ENCODE results near the gene RPP25L.

The RPP25L gene

DNA sequence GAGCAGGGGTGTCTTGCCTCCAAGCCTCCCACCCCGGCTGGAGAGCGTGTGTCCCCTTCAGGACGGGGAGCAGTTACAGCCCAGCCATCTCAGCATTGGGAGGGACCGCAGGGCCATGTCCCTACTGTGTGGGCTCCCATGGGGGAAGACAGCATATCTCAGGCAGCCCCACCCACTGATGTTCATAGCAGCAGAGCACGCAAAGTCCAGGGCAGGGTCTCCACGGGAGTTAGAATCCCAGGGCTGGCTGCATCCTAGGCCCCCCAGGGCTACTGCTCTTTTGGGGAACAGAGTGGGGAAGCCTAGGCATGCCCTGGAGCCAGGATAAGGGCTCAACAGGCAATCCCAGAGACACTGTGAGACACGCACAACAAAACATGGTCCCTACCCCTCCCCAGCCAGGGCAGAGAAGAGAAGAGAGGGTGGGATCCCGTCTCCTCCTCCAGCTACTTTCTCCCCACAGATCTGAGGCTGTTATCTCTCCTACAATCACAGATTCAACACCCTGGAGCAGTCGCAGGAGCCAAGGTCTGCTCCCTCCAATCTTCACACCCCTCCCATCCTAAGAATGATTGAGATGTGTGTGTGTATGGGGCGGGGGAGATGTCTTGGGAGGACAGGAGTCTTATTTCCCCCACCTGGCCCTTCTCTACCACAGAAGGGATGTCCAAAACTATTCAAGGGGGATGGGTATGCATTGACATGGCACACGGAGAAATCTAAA, 25.8 kb downstream of the RPP25L start:
- no peak for DNase-seq (ENCODE audit: low read depth, low spot score)

DNA sequence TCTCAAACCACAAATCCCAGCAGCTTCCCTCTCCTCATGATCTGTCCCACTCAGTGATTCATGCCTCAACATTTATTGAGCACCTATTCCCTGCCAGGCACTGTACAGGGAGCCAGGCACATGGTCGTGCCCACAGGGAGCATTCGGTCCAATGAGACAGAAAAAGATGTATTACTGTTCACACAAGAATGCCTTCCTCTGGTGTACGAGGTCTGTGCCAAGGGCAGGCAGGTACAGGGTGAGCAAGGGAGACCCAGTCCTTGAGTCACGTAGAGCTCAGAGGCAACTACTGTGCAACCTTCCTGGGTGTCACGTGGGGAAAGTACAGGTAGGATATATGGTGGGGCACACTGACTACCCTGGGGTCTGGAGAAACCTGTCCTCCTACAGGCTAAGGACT, 26.9 kb downstream of the RPP25L start:
- DNase-seq (ENCODE audit: low read depth, low spot score), result no peak

DNA sequence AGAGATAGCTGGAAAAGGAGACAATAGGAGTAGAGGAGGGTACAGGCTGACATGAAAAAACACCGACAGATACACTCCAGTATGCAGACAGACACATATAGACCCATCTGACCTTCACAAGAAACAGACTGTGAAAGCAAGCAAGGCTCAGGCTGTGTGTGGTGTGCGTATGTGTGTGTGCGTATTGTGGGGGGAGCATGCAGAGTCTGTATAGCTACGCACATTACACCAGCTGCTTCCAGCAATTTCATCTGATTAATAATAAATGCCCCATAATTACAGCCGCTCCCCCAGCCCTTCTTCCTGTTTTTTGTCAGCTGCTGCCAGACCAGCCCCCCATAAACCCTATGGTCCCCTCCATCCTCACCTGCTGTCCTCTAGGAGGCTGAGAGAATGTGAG, 29.1 kb downstream of the RPP25L start:
- DNase-seq (ENCODE audit: low read depth, low spot score), result no peak

DNA sequence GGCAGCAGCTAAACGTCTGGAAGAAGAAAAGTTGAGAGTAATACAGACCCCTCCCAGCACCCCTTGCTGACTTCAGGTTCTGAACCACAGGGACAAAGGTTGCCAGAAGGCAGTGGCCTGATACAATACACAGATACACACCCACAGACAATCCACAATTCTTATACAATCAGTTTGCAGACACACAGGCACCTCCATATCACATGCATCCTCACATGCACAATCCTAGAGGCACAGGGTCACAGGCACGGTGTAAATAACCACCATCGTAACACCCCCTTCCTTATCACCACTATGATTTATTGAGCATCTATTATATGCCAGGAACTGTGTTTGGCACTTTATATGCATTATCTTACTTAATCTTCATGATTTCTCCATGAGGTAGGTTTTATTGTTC, 30.6 kb downstream of the RPP25L start:
- DNase-seq (ENCODE audit: low read depth, low spot score), result no peak

DNA sequence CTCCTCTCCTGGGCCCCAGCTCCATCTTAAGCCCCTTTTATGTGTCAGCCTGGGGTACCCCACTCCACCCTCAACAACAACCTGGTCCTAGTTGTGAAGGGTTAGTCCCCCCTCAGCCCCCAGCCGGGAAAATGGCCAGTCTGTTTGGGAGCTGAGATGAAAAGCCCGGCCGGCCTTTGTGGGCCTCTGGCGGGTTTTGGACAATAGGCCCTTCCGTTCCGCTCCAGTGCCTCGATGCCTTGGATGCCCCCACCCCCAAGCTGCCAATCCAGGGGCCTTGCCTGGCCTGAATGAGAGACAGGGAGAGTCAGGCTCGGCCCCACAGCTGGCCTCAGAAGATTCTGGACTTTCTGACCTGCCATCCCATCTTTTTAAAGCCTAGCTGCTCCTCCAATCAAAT, 31.5 kb downstream of the RPP25L start:
- DNase-seq (ENCODE audit: low read depth, low spot score), result peak; percentile 37

DNA sequence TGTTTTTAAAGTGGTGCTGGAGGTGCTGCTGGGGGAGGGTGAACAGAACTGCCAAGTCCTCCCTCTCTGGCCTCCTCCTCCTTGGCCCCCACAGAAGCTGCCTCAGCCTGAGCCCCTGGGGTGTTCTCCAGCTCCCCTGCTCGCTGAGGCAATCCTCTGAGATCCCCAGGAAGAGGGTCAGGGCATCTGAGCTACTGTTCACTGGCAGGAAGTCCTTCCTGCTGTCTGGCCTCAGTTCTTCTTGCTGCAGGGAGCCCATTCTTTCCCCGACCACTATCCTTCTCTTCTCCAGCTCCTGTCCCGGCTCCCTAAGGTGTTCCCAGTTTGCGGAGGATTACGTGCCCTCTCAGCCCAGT, 32.1 kb downstream of the RPP25L start:
- no peak for DNase-seq (ENCODE audit: low read depth, low spot score)

DNA sequence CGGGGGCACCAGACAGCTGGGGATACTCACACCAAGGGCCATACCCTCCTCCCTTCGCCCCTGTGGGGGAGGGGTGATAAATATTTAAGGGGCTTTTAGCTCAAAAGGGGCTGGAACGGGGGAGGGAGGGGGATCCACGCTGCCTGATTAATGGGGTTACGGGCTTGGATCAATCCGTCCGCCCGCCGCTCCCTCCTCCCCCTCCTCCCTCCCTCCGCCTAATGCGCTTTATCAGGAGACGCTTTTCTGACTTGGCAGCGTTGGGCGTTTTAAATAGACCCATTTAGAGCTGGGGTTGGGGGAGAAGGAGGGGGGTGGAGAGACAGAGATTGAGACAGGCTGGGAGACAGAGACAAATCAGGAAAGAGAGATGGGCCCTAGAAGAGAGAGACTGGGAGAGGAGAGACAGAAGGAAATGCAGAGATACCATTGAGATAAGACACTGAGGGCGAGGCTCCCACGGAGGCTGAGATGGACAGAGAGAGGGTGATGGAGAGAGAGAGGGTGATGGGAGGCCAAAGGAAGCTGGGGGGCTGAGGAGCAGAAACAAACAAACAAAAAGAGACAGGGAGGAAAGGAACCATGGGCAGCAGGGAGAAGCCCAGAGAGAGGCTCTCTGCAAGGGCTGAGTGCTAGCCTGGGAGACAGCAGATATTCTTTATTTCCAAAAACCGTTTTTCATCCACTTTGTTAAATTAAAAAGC, 32.6 kb downstream of the RPP25L start:
- DNase-seq (ENCODE audit: low read depth, low spot score), result no peak

DNA sequence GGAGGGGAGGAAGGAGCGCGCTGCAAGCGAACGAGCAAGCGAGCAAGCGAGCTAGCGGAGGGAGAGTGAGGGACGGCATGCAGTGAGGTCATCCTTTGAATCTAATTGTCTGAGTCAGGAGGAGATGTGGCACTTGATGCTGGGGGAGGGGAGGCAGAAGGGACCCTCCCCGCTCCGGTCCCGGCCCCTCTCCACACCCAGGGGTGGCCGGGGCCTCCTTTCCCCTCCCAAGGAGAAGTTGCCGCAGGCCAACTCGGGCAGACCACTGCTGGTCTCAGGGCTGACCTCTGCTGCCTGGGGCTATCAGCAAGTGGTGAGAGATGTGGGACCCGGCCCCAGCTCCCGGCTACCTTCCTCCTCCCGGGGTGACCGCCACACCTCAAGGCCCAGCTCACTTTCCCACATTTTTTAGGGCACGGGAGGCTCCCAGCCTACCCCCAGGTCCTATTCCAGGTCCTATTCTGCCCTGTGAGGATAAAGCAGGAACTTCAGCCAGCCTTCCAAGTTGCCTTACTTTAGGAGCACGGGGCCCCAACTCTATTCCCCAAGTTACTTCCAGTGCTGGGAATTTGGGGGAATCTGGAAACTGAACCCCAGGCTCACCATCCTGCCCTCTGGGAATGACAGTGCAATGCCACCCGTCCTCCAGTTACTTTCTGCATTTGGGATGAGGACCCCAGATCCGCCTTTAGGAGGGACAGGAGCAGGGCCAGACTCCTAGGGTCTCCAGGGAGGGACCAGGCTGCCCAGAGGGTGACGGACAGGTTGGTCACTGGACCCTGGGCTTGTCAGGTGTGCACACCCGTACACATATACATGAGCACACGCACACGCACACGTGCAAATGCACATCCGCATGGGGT, 33.4 kb downstream of the RPP25L start:
- DNase-seq (ENCODE audit: low read depth, low spot score), result peak; percentile 79

DNA sequence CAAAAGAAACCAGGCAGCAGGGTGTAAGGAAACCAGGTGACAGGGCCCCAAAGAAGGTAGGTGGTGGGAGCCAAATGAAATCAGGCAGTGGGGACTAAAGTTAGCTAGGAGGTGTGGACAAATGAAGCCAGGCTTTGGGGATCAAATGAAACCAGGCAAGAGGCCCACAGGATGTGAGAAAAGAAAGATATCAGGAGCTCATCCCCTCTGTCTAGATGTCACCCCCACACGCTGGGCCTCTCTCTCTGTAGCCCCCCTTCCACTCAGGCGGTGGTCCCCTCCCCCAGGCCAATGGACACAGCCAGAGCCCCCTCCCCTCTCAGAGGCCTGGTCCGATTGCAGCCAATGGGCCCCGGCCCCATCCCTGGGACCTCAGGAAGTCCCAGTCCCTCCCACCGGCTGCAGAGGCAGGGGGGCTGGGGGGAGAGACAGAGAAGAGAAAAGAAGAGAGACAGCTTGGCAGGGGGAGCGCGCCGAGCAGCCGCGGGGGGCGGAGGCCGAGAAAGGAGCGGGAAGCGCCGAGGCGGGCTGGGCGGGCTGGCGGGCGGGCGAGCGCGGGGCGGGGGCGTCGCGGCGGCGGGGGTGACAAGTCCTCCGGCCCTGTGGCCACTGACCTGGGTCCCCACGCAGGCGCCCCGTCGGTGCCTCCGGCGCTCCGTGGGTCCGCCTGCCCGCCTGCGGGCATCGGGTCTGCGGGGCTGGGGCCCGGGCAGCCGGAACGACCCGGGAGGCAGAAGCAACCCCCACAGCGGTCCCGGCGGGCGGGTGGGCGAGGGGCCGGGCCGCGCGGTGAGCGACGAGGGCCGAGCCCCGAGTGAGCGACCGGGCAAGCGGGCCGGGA, 34.3 kb downstream of the RPP25L start:
- DNase-seq (ENCODE audit: low read depth, low spot score), result no peak

DNA sequence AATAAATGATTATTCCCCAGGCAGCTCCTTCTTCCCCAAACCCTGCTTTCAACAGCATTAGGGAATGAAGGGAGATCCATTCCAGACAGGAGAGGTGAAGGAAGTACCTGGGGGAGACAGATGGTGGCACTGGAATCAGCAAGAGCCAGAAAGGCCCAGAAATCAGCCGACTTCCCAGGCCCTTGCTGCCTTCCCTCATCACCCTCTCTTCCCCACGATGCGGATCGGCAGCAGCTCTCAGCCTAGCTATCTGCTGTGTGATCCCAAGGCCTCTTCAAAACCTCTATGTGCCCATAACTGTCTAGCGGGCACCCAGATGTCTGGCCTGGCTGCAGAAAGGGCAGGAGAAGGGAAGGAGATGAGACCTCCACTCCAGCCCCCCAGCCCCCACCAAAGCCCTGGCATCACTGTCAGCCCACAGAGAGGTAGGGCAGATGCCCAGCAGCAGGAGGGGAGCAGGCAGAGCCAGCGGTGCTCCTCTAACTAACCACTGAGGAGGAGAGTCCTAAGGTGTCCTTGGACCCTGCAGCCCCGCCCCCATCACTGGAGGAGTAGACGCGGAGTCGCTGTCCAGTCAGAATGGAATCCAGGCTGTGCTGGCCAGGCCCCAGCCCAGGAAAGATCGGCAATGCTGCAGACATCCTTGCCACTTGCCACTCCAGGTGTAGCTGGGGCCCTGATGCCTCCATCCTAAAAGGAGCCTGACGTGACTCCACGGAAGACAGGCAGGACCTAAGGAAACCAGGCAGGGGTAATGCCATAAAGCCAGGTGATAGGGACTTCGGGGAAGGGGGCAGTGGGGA, 35.1 kb downstream of the RPP25L start:
- DNase-seq (ENCODE audit: low read depth, low spot score), result peak; percentile 50

DNA sequence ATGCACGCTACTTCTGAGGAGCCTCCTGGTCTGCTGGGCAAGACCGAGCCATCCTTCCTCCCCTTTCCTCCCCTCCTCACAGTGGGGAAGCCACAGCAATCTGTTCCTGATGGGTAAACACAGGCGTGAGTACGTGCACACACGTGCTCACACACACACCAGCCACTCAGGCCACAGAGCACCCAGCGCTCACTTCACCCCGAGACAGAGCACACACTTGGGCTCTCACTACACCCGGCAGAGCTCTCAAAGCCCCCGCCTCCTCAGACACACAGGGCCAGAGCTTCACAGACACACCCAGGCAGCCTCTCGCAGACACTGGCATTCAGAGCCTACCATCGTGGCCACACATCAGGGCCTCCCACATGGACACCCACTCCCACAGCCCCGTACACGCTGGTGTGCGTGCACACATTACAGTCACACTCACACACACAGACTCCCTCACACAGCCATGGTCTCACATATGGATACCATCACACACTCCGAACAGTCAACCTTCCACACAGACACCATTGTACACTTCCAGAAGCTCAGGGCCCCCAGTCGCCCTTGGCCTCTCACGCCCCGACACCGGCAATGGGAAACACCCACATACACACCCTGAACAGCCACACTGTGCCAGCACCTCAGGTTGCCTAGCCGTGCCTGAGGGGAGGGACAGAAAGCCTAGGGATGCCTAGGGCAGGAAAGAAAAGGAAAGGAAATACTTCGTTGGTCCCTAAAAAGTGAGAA, 35.9 kb downstream of the RPP25L start:
- no peak for DNase-seq (ENCODE audit: low read depth, low spot score)

DNA sequence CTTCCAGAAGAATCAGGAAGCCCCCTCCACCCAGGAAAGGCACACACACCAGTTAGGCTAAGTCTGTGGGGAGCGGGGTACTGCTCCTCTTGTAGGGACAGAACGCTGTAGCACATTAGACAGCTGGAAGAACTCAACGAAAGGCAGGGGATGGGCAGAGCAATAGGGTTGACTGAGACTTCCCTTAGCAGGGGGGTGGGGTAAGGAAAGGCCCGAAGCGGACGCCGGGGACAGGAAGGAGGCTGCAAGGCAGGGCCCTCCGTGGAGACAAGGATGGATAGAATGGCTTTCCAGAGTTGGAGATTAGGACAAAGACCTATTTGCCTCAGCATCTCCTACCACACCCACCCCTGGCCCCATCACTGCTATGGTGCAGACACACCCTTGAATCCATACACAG, 36.7 kb downstream of the RPP25L start:
- DNase-seq (ENCODE audit: low read depth, low spot score), result no peak

DNA sequence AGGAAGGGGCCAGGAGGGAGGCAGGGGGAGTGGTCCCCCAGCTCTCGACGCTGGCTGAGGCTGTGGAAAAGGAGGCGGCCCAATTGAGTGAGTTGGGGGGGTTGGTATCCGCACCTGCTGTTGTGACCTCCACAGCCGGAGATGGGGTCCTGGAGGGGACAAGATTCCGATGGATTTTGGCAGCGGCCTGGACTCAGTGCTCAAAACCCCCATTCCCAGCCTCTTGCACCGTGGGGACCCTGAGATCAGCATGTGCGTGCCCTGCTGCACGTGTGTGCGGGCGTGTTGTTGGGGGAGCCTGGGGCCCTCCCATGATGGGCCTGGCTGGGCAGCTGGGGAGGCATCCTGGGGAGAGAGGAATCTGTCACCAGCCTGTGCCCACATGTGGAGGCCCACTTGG, 37.3 kb downstream of the RPP25L start:
- no peak for DNase-seq (ENCODE audit: low read depth, low spot score)

DNA sequence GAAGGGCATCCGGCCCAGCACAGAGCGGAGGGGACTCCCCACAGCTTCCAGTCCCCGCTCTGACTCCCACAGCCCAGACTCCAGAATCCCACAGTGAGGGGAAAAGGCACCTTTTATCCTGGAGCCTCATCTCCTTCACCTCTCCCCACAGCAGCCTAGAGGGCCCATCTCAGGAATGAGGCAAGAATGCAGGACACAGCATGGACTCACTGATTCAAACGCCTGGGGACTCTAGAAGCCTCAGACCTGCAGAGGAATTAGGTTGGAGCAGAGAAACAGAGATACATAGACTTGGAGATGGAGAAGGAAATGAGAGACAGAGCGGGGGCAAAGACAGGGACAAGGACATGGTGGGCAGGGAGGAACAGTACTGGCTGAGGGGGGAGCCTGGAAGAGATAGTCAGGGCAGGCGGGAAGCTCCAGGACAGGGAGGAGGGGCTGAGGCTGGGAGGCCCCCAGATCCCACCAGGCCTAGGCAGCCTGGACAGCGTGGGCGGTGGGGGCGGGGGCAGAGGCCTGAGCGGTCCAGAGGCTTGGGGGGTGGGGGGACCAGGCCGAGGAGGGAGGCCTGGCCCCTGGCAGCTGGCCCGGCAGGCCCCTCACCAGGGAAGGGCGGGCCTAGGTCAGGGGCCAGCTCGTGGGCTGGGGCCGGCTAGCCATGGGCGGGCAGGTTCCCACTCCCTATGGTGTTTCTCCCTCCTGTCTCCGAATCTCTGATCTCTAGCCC, 38.1 kb downstream of the RPP25L start:
- DNase-seq (ENCODE audit: low read depth, low spot score), result no peak

DNA sequence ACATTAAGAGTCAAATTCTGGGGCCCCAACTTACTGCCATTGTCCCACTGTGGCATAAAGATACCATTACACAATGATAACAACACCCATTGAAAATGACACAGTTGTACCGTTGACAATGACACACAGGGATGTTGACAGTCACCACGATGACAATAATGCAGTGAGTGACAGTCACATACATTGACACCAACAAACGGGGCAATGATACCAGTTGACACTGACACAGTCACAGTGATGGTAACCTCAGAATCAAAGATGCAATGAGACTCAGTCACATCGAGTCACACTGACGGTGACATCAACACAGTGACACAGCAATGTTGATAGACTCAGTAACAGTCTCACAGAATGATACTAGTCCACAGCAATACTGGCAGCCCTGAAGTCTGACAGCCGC, 39.3 kb downstream of the RPP25L start:
- DNase-seq (ENCODE audit: low read depth, low spot score), result no peak

DNA sequence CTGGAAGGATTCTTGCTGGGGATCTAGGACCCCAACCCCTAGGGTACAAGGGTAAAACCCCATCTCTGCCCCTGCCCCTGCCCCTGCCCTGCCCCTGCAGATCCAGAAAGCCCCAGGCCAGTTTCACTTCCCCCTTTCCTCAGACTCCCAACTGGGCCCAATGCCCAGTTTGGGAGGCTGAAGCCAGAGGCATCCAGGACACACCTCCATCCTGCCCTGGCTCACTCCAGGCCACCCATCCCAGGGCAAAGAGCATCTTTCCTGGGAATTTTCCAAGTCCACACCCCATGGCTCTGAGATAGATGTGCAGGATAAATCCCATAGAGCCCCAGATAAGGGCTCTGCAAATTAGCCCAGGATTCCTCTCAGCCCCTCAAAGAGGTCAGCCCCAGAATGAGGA, 39.8 kb downstream of the RPP25L start:
- no peak for DNase-seq (ENCODE audit: low read depth, low spot score)

DNA sequence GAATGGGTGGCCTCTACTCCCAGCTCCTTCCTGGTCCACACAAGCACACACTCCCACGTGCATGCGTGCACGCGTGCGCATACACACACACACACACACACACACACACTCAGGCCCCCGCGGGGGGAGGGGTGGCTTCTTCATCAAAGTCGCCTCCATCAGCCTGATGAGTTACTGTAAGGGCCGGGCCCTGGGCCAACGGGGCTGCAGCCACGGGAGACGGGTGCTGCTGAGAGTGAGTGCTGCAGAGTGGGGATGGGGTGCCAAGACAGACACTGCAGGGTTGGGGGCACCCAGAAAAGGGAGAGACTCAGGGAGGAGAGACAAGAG, 40.5 kb downstream of the RPP25L start:
- no peak for DNase-seq (ENCODE audit: low read depth, low spot score)

DNA sequence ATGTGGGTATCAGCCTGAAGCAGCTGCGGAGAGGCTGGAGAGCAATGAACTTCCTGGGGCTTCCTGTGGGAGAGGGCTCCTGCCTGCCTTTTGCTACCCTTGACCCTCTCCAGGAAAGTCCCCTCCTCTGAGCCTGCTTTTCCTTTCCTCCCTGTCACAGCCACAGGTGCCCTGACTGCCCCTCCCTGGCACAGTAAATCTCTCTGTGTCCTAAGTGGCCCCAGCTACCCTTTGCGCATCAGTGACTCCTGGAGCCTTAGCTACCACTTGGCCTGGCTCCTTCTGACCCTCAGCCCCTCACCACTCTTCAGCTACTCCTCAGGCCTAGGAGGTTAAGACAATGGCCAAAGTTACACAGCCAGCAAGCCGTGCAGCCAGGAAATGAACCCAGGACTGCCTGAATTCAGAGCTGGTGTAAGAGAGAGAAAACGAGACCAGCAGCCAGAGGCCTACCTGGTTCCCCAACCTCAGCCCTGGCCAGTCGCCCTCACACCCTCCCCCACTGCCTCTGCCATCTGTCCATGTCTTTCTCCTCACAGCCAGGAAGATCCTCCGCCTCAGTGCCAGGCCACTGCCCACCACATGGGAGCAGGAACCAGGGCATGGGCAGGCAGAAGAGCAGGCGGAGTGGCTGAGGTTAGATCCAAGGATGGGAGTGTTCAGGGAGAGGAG, 41.0 kb downstream of the RPP25L start:
- no peak for DNase-seq (ENCODE audit: low read depth, low spot score)

DNA sequence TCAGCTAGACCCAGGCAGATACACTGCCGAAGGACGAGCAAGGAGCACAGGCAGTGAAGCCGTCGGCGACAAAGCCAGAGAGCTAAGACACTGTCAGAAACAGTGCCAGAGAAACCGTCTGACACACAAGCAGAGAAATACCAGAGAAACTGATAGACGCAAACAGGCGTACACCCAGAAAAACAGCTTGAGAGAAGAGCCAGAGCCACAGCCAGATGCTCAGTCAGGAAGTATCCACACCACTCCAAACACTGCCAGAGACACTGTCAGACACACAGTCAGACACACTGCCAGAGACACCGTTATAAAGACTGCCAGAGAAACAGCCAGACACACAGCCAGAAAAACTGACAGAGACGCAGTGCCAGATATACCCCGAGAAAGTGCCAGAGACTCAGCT, 41.5 kb downstream of the RPP25L start:
- DNase-seq (ENCODE audit: low read depth, low spot score), result no peak
